ENCODE results near the gene FNBP1.
A peak's percentile ranks its signal among the peaks of the same experiment; 100 is the strongest.

FNBP1 gene

DNA sequence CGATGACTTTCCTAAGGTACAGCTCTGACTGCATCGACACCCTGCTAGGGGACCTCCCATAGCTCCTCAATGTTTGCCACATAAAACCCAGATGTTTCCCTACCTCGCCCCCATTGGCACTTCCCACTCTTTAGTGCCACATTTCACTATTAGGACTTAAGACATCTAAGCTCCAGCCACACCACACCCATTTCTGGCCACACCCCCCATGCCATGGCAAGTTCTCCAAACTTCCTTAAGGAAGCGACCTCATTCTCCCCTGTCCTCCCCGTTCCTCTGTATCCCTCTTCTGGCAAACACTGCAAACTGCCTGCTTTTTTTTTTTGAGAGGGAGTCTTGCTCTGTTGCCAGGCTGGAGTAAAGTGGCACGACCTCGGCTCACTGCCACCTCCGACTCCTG is 144.8 kb downstream of the FNBP1 start:
- H3K4me2 ChIP-seq (ENCODE audit: low read depth, low read length, poor library complexity, severe bottlenecking): no peak overlapping the region
- H3K27me3 ChIP-seq (ENCODE audit: low read length): no peaks in the 10 kb centered on the region
- no peak overlapping the region for H3K4me3 ChIP-seq (ENCODE audit: insufficient read depth, low read length, poor library complexity, severe bottlenecking)
- H3F3A ChIP-seq (ENCODE audit: insufficient read depth): peaks cover 43% of the 10 kb centered on the region
- no peaks in the 10 kb centered on the region for H4K20me1 ChIP-seq (ENCODE audit: low read depth, low read length)
- H3K9me2 ChIP-seq (replicated peaks; ENCODE audit: insufficient read depth, low read length): no peaks in the 10 kb centered on the region
- no peak overlapping the region for H2AFZ ChIP-seq (ENCODE audit: low read depth, low read length, severe bottlenecking)
- no peaks in the 10 kb centered on the region for H3K79me2 ChIP-seq (ENCODE audit: insufficient read depth, low read length)
- no peak overlapping the region for H3K9ac ChIP-seq (ENCODE audit: low read length)
- H3K36me3 ChIP-seq (ENCODE audit: low read length): peaks cover 18% of the 10 kb centered on the region
- no peaks in the 10 kb centered on the region for H3K9me3 ChIP-seq (ENCODE audit: insufficient read depth, low read length)
- TF ChIP-seq, protein P1, sequence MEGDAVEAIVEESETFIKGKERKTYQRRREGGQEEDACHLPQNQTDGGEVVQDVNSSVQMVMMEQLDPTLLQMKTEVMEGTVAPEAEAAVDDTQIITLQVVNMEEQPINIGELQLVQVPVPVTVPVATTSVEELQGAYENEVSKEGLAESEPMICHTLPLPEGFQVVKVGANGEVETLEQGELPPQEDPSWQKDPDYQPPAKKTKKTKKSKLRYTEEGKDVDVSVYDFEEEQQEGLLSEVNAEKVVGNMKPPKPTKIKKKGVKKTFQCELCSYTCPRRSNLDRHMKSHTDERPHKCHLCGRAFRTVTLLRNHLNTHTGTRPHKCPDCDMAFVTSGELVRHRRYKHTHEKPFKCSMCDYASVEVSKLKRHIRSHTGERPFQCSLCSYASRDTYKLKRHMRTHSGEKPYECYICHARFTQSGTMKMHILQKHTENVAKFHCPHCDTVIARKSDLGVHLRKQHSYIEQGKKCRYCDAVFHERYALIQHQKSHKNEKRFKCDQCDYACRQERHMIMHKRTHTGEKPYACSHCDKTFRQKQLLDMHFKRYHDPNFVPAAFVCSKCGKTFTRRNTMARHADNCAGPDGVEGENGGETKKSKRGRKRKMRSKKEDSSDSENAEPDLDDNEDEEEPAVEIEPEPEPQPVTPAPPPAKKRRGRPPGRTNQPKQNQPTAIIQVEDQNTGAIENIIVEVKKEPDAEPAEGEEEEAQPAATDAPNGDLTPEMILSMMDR (IDR thresholded peaks at IDR 0.05; ENCODE audit: insufficient read depth, low read length, poor library complexity, severe bottlenecking): no peak
- no peak overlapping the region for H3K27ac ChIP-seq (ENCODE audit: low read depth, low read length)

DNA sequence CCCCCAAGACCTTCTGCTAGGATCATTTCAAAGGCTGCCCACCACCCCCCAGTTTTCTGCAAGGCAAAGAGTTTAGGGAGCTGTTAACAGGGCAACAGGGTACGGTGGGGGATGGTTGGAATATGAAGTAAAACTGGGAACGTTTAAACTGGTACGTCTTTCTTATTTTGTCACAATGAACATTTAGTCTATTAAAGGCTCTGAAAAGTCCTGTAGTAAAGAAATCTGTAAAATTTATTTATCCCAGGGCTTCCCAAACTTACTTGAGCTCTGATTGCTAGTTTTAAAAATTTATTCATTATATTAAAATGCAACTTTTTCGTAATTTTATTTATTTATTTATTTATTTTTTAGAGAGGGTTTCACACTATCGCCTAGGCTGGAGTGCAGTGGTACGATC is 145.7 kb downstream of the FNBP1 start:
- no peaks in the 10 kb centered on the region for H3K9me3 ChIP-seq (ENCODE audit: insufficient read depth, low read length)
- no peaks in the 10 kb centered on the region for H3K79me2 ChIP-seq (ENCODE audit: insufficient read depth, low read length)
- no peak overlapping the region for H3K9ac ChIP-seq (ENCODE audit: low read length)
- H3K4me2 ChIP-seq (ENCODE audit: low read depth, low read length, poor library complexity, severe bottlenecking): no peak overlapping the region
- peaks cover 12% of the 10 kb centered on the region for H3K36me3 ChIP-seq (ENCODE audit: low read length)
- H3K27ac ChIP-seq (ENCODE audit: low read depth, low read length): peak overlapping the region; percentile 25; the same call in 1 of the 2 replicates
- H3K4me3 ChIP-seq (ENCODE audit: insufficient read depth, low read length, poor library complexity, severe bottlenecking): no peak overlapping the region
- no peak for TF ChIP-seq EZH2phosphoT487 (conservative IDR thresholded peaks at IDR 0.05; ENCODE audit: low read length)
- TF ChIP-seq, protein P1 (IDR thresholded peaks at IDR 0.05; ENCODE audit: insufficient read depth, low read length, poor library complexity, severe bottlenecking): no peak
- H3F3A ChIP-seq (ENCODE audit: insufficient read depth): peaks cover 52% of the 10 kb centered on the region
- no peaks in the 10 kb centered on the region for H4K20me1 ChIP-seq (ENCODE audit: low read depth, low read length)
- H3K27me3 ChIP-seq (ENCODE audit: low read length): no peaks in the 10 kb centered on the region
- no peak overlapping the region for H2AFZ ChIP-seq (ENCODE audit: low read depth, low read length, severe bottlenecking)
- no peaks in the 10 kb centered on the region for H3K9me2 ChIP-seq (replicated peaks; ENCODE audit: insufficient read depth, low read length)

DNA sequence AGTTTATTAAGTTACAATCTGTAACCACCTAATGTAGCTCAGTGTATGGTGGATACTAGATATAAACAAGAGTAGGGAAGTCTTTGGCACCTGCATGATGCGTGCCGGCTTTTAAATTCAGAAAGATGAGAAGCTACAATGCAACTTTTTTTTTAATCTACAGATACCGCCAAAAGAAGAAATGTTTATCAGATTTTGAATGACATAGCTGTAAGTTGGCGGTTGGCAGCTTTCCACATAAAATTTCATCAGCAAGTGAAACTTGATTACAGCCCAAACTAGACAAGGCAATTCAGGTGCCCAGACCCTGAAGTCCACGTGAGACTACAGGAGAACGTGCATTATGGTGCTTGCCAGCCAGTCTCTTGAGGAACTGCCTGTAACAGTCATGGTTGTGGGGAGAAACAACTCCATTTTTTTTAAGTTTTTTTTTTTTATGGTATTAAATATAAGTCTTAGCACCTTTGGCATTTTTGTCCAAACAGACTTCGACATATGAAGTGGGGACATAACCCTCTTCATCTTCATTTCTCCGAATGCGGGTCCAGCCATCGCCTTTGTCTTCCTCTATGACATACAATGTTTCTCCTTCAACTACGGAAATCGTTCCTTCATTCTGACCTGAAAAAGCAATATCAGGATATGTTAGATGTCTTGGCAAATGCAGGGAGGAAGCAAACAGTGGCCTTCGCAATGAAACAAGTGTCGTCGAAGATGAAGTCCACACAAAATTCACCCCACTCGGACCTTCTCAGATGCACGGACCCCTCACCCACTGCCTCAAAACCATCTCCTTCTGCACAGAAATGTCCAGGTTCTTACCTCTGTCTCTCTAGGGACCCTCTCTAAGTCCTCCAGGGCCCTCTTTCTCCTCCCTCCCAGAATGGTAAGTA is 147.4 kb downstream of the FNBP1 start:
- H3K36me3 ChIP-seq (ENCODE audit: low read length): peaks cover 7% of the 10 kb centered on the region
- no peak overlapping the region for H3K4me3 ChIP-seq (ENCODE audit: insufficient read depth, low read length, poor library complexity, severe bottlenecking)
- H3F3A ChIP-seq (ENCODE audit: insufficient read depth): peaks cover 58% of the 10 kb centered on the region
- no peak overlapping the region for H2AFZ ChIP-seq (ENCODE audit: low read depth, low read length, severe bottlenecking)
- TF ChIP-seq, protein P1 (IDR thresholded peaks at IDR 0.05; ENCODE audit: insufficient read depth, low read length, poor library complexity, severe bottlenecking): no peak
- no peak for TF ChIP-seq EZH2phosphoT487 (conservative IDR thresholded peaks at IDR 0.05; ENCODE audit: low read length)
- no peaks in the 10 kb centered on the region for H3K79me2 ChIP-seq (ENCODE audit: insufficient read depth, low read length)
- no peaks in the 10 kb centered on the region for H4K20me1 ChIP-seq (ENCODE audit: low read depth, low read length)
- no peaks in the 10 kb centered on the region for H3K27me3 ChIP-seq (ENCODE audit: low read length)
- H3K9me3 ChIP-seq (ENCODE audit: insufficient read depth, low read length): no peaks in the 10 kb centered on the region
- H3K9me2 ChIP-seq (replicated peaks; ENCODE audit: insufficient read depth, low read length): no peaks in the 10 kb centered on the region
- H3K9ac ChIP-seq (ENCODE audit: low read length): peak overlapping the region; percentile 41; the same call in 1 of the 2 replicates
- H3K27ac ChIP-seq (ENCODE audit: low read depth, low read length): peak overlapping the region; percentile 87
- H3K4me2 ChIP-seq (ENCODE audit: low read depth, low read length, poor library complexity, severe bottlenecking): peak overlapping the region; percentile 64
